ENCODE data around the gene SEM1. TPM values are rescaled to one million over a fixed set of nuclear protein-coding genes. Genes with fewer than 3 reads are reported as not detected.
A peak's percentile ranks its signal among the peaks of the same experiment; 100 is the strongest.

SEM1 gene
- total RNA-seq, 1 experiment from 2014 or later: 73.3 TPM

GRCh38 chr7:96649981-96650380 is 59.7 kb downstream of the SEM1 start:
- H3K4me1 Mint-ChIP-seq: peaks cover 18% of the 10 kb centered on the region
- no peaks in the 10 kb centered on the region for H3K27me3 Mint-ChIP-seq (ENCODE audit: low read depth)
- peaks cover 2% of the 10 kb centered on the region; the same call in 1 of the 2 replicates for H3K36me3 Mint-ChIP-seq
- peaks cover 14% of the 10 kb centered on the region for H3K9me3 Mint-ChIP-seq
- TF ChIP-seq ERG (CRISPR knock-in tag; IDR thresholded peaks at IDR 0.05): no peak
- no peak for TF ChIP-seq NFATC4 (CRISPR knock-in tag; IDR thresholded peaks at IDR 0.05)
- TF ChIP-seq PRDM15 (CRISPR knock-in tag; IDR thresholded peaks at IDR 0.05): no peak
- no peak overlapping the region for H3K27ac Mint-ChIP-seq
- no peak for ATAC-seq
- POLR2A ChIA-PET: no interaction called here
- DNase-seq (ENCODE audit: low spot score): no peak
- CTCF ChIA-PET: no interaction called here
- no peak overlapping the region for H3K4me3 Mint-ChIP-seq

GRCh38 chr7:96648784-96649183 is 60.9 kb downstream of the SEM1 start:
- Mint-ChIP-seq H3K4me3 (no peak overlapping the region), H3K36me3 (peaks cover 2% of the 10 kb centered on the region; the same call in 1 of the 2 replicates), H3K4me1 (peaks cover 11% of the 10 kb centered on the region), H3K9me3 (peaks cover 8% of the 10 kb centered on the region), H3K27ac (no peak overlapping the region), H3K27me3 (ENCODE audit: low read depth) (no peaks in the 10 kb centered on the region)
- POLR2A ChIA-PET: no interaction called here
- CTCF ChIA-PET: no interaction called here
- ATAC-seq: peak; percentile 95
- DNase-seq (ENCODE audit: low spot score): peak; percentile 13
- TF ChIP-seq ZBTB21 (CRISPR knock-in tag; IDR thresholded peaks at IDR 0.05; ENCODE audit: borderline replicate concordance): no peak
- no peak for TF ChIP-seq CREB1 (CRISPR knock-in tag; IDR thresholded peaks at IDR 0.05)
- TF ChIP-seq GABPB1 (CRISPR knock-in tag; IDR thresholded peaks at IDR 0.05): no peak
- no peak for TF ChIP-seq MLX (CRISPR knock-in tag; IDR thresholded peaks at IDR 0.05)
- TF ChIP-seq NFE2L1 (CRISPR knock-in tag; IDR thresholded peaks at IDR 0.05): no peak
- no peak for TF ChIP-seq IRF1 (CRISPR knock-in tag; IDR thresholded peaks at IDR 0.05)
- no peak for TF ChIP-seq KAT7 (CRISPR knock-in tag; IDR thresholded peaks at IDR 0.05; ENCODE audit: borderline replicate concordance)
- no peak for TF ChIP-seq E2F5 (CRISPR knock-in tag; IDR thresholded peaks at IDR 0.05)
- no peak for TF ChIP-seq ZNF263 (CRISPR knock-in tag; IDR thresholded peaks at IDR 0.05; ENCODE audit: low read depth)
- TF ChIP-seq MAX (CRISPR knock-in tag; IDR thresholded peaks at IDR 0.05): no peak
- no peak for TF ChIP-seq JUN (CRISPR knock-in tag; IDR thresholded peaks at IDR 0.05)
- TF ChIP-seq RORB (CRISPR knock-in tag; IDR thresholded peaks at IDR 0.05): no peak
- TF ChIP-seq IRF2 (CRISPR knock-in tag; IDR thresholded peaks at IDR 0.05; ENCODE audit: borderline replicate concordance, low read depth): no peak
- no peak for TF ChIP-seq ZNF396 (CRISPR knock-in tag; IDR thresholded peaks at IDR 0.05; ENCODE audit: borderline replicate concordance)
- no peak for TF ChIP-seq ZNF121 (CRISPR knock-in tag; IDR thresholded peaks at IDR 0.05)
- no peak for TF ChIP-seq ERG (CRISPR knock-in tag; IDR thresholded peaks at IDR 0.05)
- no peak for TF ChIP-seq ELF4 (CRISPR knock-in tag; IDR thresholded peaks at IDR 0.05; ENCODE audit: low read depth)
- no peak for TF ChIP-seq FOXK1 (CRISPR knock-in tag; IDR thresholded peaks at IDR 0.05)

All from WTC11 (cell line).